ENCODE measurements around the gene HSF4.

The HSF4 gene

GRCh38 chr16:67128417-67128816 lies 36.1 kb upstream of the HSF4 start:
- no peak for DNase-seq (ENCODE audit: low read depth)
- H3K4me3 ChIP-seq (ENCODE audit: low read depth, low read length), result no peak overlapping the region
- TF ChIP-seq, protein P1, sequence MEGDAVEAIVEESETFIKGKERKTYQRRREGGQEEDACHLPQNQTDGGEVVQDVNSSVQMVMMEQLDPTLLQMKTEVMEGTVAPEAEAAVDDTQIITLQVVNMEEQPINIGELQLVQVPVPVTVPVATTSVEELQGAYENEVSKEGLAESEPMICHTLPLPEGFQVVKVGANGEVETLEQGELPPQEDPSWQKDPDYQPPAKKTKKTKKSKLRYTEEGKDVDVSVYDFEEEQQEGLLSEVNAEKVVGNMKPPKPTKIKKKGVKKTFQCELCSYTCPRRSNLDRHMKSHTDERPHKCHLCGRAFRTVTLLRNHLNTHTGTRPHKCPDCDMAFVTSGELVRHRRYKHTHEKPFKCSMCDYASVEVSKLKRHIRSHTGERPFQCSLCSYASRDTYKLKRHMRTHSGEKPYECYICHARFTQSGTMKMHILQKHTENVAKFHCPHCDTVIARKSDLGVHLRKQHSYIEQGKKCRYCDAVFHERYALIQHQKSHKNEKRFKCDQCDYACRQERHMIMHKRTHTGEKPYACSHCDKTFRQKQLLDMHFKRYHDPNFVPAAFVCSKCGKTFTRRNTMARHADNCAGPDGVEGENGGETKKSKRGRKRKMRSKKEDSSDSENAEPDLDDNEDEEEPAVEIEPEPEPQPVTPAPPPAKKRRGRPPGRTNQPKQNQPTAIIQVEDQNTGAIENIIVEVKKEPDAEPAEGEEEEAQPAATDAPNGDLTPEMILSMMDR (IDR thresholded peaks at IDR 0.05; ENCODE audit: insufficient read depth, low read depth, low read length, missing control alignments), result no peak

GRCh38 chr16:67128887-67129286 lies 35.7 kb upstream of the HSF4 start:
- no peak overlapping the region for H3K4me3 ChIP-seq (ENCODE audit: low read depth, low read length)
- TF ChIP-seq, protein P1 (IDR thresholded peaks at IDR 0.05; ENCODE audit: insufficient read depth, low read depth, low read length, missing control alignments), result no peak
- DNase-seq (ENCODE audit: low read depth), result no peak

GRCh38 chr16:67129422-67129821 lies 35.1 kb upstream of the HSF4 start:
- TF ChIP-seq, protein P1 (IDR thresholded peaks at IDR 0.05; ENCODE audit: insufficient read depth, low read depth, low read length, missing control alignments), result no peak
- no peak for DNase-seq (ENCODE audit: low read depth)

GRCh38 chr16:67137605-67138004 lies 26.9 kb upstream of the HSF4 start:
- H3K4me3 ChIP-seq (ENCODE audit: low read depth, low read length), result no peak overlapping the region
- DNase-seq (ENCODE audit: low read depth), result no peak
- TF ChIP-seq, protein P1 (IDR thresholded peaks at IDR 0.05; ENCODE audit: insufficient read depth, low read depth, low read length, missing control alignments), result no peak

More at GRCh38 chr16:67129422-67129821, 35.1 kb upstream of the HSF4 start:
- H3K4me3 ChIP-seq (ENCODE audit: low read depth, low read length), result no peak overlapping the region

GRCh38 chr16:67141391-67141790 lies 23.2 kb upstream of the HSF4 start:
- no peak for DNase-seq (ENCODE audit: low read depth)
- TF ChIP-seq, protein P1 (IDR thresholded peaks at IDR 0.05; ENCODE audit: insufficient read depth, low read depth, low read length, missing control alignments), result no peak
- no peak overlapping the region for H3K4me3 ChIP-seq (ENCODE audit: low read depth, low read length)

DNA sequence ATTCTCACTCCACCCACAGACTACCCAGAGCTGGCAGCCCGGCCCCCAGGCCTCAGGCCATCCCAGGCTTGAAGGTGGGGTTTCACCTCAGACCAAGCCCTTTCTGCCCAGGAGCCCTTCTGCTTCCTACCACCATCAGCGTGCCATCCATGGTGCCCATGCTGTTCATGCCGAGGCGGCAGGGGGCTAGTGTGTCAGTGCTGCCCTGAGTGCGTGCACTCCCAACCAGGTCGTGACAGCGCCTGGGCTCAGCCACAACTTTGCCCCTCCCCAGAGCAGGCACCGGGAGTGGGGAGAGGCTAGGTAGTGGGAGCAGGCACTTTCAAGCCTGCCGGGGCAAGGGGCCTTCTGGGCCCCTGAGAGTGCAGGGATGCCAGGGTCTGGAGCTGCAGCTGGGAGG lies 22.2 kb upstream of the HSF4 start:
- DNase-seq (ENCODE audit: low read depth), result no peak
- TF ChIP-seq, protein P1 (IDR thresholded peaks at IDR 0.05; ENCODE audit: insufficient read depth, low read depth, low read length, missing control alignments), result no peak
- H3K4me3 ChIP-seq (ENCODE audit: low read depth, low read length), result no peak overlapping the region

DNA sequence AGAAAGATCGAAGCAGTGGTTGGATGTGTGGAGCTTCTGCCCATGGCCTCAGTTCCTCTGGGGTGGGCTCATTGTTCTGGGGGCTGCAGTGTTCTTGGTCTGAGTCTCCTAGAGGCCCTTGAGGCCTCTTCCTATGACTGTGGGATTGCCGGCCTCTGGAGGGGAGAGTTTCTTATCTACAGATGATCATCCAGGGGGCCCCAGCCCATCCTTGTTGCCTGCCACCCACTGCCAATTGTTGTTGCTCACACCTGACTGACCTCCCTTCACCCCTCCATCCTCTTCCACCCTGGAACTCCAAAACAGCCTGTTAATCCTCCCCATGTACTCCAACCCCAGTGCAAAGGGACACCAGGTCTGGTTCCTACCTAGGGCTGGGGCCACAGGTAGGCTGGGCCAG lies 19.6 kb upstream of the HSF4 start:
- TF ChIP-seq, protein P1 (IDR thresholded peaks at IDR 0.05; ENCODE audit: insufficient read depth, low read depth, low read length, missing control alignments), result no peak
- no peak overlapping the region for H3K4me3 ChIP-seq (ENCODE audit: low read depth, low read length)
- no peak for DNase-seq (ENCODE audit: low read depth)
